ENCODE measurements around the gene DIP2B.

The DIP2B gene

GRCh38 chr12:50579757-50580267, 75.0 kb downstream of the DIP2B start:
- DNase-seq: no peak

DNA sequence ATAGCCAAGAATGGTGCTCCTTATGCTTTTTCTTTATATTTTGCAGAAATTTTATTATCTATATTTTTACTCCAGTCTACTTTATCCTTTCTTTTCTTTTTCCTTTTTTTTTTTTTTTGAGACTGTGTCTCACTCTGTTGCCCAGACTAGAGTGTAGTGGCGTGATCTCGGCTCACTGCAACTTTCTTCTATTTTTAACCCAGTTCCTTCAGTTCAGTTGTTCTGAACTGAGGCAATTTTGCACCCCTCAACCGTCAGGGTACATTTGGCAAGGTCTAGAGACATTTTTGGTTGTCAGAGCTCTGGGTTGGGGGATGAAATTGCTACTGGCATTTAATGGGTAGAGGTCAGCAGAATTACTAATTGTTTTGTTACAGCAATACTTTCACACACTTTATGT, 75.7 kb downstream of the DIP2B start:
- DNase-seq: no peak

DNA sequence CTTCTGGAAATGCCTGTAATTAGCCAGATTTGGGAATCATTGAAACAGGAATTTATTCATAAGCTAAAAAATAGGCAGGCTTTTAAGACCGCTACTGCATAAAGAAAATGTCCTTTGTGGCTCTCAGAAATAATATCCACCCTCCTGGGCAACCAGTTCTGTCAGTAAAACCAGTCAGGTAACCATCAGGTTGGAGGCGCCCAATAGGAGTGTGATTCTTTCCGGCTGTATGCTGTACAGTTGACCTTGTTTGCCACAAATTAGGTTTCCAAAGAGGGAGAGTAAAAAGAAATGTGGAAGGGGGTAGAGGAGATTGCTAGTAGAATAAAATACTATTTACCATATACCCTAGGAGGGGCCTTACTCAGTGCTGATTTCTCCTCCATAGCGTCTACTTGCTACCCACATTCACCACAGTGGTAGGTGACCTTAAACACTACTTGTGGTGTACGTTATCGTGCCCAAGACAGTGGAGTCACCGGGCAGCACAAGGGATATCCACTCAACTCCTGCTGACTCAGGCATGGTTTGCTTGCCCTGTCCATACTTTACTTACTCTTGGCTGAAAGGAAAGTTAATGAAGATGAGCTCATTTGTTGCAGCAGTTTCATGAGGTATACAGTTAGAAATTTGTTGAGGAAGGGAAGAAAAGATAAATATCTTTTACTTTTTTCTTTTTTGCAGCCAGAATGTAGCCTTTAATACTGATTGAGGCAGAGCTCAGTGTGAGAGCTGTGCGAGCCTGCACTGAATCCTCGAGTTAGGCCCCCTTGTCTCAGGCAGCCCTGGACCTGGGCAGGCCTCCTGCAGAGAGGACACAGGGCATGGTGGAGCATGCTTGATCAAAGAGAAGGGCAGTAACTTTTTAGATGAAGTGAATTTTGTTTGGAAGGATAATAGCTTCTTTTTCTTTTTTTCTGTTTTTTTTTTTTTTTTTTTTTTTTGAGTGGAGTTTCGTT, 76.7 kb downstream of the DIP2B start:
- no peak for DNase-seq

DNA sequence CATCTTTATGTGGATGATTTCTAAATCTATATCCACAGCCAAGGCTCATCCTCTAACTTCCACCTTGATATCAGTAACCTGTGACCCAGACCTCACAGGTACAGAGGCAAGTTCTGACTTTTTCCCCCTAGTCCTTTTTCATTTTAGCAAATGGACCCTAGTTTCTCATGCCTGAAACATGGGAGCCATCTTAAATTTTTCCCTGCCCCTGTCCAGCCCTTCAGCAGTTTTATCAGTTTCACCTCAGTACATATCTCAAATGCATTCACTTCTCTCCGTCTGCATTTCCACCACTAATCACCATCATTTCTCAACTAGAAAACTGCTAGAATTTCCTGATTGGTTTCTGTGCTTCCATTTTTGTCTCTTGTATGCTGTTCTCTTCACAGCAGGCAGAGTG, 79.3 kb downstream of the DIP2B start:
- no peak for DNase-seq

DNA sequence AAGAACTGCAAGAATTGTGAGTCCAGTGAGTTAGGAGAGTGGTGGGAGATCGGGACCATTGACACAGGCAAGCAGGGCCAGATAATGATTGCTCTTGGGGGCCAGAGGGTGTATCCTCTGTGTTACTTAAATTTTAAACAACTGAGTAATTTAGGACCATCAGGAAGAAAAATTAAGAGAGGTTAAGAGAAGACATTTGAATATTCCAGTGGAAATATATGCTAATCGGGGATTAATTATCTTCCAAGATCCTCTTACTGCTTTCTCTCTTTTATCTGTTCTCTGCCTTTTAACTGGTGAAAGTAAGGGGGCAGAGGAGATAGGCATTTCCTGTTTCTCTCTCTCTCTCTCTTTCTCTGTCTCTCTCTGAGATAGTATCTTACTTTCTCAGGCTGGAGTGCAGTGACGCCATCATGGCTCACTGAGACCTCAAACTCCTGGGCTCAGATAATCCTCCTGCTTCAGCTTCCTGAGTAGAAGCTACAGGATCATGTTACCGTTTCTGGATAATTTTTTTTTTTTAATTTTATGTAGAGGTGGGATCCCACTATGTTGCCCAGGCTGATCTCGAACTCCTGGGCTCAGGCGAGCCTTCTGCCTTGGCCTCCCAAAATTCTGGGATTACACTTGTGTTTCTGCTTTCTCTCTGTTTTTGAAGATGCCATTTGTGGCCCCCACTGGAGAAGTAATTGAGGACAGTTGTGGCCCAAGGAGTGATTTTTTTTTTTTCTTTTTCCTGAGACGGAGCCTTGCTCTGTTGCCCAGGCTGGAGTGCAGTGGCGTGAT, 85.1 kb downstream of the DIP2B start:
- DNase-seq: no peak

GRCh38 chr12:50590869-50591268, 86.1 kb downstream of the DIP2B start:
- DNase-seq: no peak

- no peak for DNase-seq
These were observed 90.9 kb downstream of the DIP2B start for GRCh38 chr12:50595667-50596066.

- no peak for DNase-seq
These were observed 92.7 kb downstream of the DIP2B start for GRCh38 chr12:50597200-50598195.

- no peak for DNase-seq
These were observed 93.6 kb downstream of the DIP2B start for GRCh38 chr12:50598321-50598862.

DNA sequence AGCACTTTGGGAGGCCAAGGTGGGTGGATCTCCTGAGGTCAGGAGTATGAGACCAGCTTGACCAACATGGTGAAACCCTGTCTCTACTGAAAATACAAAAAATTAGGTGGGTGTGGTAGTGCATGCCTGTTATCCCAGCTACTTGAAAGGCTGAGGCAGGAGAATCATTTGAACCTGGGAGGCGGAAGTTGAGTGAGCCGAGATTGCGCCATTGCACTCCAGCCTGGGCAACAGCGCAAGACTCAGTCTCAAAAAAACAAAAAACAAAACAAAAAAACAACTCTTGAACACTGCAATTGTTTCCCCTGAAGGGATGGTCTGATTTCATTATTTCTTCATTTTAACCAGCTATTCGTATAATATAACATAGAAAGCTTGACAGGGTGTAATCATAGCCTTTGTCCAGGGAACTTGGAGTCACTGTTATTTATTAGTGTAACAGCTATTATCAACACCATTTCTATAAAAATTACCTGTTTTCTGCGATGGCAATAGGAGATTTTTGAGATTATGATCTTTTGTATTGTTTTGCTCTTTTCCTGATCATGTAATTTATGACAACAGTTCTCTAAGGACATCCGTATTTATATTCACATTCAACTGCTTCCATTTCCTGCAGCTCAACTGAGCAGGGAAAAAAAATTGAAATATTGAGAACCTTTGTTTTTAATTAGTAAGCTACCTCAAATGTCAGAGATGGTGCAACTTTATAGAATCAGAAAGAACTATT, 94.7 kb downstream of the DIP2B start:
- no peak for DNase-seq

DNA sequence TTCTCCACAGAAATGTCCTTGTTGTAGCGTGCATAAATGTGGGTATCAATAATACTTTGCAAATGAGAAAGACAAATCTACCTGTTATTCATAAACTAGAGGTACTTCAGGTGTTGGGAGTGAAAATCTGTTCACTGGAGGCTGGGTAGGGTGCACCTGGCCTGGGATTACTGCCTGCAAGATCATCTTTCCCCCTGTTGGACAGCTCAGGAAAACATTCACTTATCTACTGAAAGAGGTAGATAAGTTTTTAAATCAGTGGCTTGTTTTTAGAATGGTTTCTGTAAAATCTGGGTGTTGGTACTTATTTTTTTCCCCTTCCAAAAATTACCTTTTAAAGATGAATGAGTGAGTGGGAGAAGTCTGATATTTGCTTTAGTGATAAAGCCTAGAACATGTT, 95.6 kb downstream of the DIP2B start:
- no peak for DNase-seq

DNA sequence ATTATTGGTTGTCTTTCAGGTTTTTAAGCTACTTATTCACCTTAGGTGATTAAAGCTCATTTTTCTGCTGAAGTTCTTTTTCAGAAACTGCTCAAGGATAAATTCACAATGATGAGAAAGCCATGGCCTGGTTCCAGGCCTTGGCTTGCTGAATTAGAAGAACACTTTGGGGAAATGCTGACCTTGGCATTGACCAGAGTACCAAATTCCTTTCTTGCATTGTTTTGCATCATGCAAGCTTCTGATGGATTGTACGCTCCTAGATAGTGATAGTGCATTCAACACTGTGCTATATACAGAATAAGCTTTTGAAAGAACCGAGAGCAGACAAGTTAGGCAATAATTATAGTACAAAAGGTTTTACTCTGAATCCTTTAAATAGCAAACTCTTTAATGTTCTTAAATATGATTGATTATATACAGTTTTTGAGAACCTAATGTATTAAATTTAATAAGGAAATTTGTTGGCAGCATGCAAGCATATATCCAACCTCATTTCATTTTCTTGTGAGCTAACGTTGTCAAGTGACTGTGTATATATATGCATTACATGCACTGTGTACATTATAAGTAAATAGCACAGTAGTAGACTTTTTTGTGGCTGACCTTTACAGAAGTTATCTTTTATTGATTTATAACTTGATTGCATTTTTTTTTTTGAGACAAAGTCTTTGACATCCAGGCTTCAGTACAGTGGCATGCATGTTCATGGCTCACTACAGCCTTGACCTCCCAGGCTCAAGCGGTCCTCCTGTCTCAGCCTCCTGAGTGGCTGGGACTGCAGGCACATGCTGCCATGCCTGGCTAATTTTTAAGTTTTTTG, 99.2 kb downstream of the DIP2B start:
- DNase-seq: no peak

DNA sequence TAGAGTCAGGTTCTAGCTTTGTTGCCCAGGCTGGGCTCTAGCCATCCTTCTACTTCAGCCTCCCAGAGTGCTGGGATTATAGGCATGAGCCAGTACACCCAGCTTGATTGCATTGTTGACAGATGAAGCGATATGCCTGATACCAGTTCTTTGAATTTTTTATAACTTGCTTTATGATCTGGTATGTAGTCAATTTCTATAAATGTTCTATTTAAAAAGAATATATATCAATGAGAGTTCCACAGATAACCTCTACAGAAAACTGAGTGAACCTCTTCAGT, 99.8 kb downstream of the DIP2B start:
- no peak for DNase-seq

DNA sequence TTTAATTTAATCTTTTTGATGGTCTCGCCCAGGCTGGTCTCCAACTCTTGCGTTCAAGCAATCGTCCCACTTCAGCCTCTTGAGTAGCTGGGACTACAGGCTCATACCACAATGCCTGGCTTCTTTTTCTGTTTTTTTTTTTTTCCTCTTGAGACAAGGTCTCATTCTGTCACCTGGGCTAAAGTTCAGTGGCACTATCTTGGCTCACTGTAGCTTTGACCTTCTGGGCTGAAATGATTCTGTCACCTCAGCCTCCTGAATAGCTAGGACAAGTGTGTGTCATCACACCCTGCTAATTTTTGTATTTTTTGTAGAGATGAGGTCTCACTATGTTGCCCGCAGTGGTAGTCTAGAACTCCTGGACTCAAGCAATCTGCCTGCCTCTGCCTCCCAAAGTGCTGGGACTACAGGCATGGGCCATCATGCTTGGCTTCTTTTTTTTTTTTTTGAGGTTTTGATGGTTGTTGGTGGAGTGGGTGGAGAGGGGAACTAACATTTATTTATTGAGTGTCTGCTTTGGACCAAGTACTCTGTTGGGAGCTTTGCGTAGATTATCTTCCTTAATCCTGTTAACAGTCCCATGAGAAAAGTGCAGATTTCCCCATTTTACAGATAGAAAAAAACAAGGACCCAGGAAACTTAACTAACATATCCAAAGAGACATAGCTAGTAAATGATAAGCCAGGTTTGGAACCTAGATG, 102.0 kb downstream of the DIP2B start:
- DNase-seq: no peak

DNA sequence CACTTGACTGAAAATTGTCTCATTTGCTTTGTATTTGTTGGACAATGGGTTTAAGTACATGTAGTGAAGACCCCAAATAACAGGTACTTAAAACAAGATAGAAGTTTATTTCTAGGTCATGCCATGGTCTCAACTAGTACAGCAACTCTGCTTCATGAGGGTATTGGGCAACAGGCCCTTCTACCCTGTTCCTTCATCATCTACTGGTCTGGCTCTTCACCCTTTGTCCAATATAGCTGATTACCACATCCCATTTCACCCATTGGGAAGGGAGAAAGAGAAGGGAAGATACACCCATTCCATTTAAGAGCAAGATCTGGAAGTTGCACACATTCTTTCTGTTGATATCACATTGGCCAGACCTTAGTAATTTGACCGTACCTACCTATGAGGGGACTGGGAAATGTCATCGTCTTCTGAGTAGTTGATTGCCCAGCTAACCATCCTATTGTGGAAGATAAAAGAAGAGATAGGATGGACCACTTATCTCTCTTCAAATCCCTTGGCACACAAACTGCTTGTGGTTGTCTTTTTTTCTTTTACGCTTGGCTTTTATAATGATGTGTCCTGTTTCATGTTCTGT, 104.6 kb downstream of the DIP2B start:
- DNase-seq: no peak

GRCh38 chr12:50610171-50610570, 105.4 kb downstream of the DIP2B start:
- no peak for DNase-seq

GRCh38 chr12:50611021-50611744, 106.4 kb downstream of the DIP2B start:
- DNase-seq: no peak

- DNase-seq: no peak
These were observed 108.1 kb downstream of the DIP2B start for GRCh38 chr12:50612882-50613281.

DNA sequence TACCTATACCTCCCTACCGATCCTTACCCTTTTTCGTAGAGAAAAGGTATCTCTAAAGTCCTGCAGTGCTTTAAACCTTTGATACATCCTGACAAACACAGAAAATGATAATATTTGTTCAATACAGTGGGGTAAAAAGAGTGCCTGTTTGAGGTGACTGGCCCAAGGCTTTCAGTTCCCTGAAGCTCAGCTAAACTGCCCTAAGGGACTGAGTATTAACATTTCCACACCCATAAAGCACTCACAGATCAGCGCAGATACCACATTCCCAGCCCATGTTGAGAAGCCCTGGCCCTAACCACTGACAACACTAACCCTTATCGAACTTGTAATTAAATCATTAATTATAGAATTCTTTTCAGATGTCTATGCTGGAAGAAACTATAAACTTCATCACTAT, 108.7 kb downstream of the DIP2B start:
- DNase-seq: no peak

Data from retina (tissue), 1 donor.